ENCODE data around the gene CRACR2A. TPM values are rescaled to one million over a fixed set of nuclear protein-coding genes. Genes with fewer than 3 reads are reported as not detected.
A peak's percentile ranks its signal among the peaks of the same experiment; 100 is the strongest.

CRACR2A gene
- total RNA-seq, 1 donor from 2014 or later: 0.82 TPM

DNA sequence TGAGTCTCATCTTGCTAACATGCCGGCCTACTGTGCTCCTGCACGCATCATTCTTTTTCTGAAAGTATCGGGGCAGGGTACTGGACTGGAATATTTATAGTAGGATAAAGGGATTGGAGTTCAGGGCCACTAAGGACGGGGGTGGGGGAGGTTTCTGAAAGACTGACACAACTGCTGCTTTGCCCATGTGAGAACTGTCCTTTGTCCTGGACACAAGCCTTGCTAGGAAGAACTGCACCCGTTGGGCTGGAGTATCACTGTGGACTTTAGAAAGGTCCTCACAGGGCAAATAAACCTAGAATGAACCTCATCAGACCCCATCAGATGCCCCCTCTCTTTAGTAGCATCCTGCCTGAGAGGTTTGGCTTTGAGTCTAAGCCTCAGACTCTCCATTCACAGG is 174.4 kb downstream of the CRACR2A start:
- H3K27ac Mint-ChIP-seq (ENCODE audit: unreplicated experiment): no peak overlapping the region
- H3K4me3 Mint-ChIP-seq (ENCODE audit: unreplicated experiment): no peak overlapping the region
- peaks cover 27% of the 10 kb centered on the region for H3K27me3 Mint-ChIP-seq (ENCODE audit: low read depth)
- TF ChIP-seq, protein P1, sequence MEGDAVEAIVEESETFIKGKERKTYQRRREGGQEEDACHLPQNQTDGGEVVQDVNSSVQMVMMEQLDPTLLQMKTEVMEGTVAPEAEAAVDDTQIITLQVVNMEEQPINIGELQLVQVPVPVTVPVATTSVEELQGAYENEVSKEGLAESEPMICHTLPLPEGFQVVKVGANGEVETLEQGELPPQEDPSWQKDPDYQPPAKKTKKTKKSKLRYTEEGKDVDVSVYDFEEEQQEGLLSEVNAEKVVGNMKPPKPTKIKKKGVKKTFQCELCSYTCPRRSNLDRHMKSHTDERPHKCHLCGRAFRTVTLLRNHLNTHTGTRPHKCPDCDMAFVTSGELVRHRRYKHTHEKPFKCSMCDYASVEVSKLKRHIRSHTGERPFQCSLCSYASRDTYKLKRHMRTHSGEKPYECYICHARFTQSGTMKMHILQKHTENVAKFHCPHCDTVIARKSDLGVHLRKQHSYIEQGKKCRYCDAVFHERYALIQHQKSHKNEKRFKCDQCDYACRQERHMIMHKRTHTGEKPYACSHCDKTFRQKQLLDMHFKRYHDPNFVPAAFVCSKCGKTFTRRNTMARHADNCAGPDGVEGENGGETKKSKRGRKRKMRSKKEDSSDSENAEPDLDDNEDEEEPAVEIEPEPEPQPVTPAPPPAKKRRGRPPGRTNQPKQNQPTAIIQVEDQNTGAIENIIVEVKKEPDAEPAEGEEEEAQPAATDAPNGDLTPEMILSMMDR (IDR thresholded peaks at IDR 0.05): no peak
- DNase-seq (ENCODE audit: low spot score): peak; percentile 6
- no peaks in the 10 kb centered on the region for H3K36me3 Mint-ChIP-seq (ENCODE audit: low read depth)
- H3K4me1 Mint-ChIP-seq (ENCODE audit: low read depth): no peaks in the 10 kb centered on the region
- H3K9me3 Mint-ChIP-seq (ENCODE audit: low read depth): no peaks in the 10 kb centered on the region

DNA sequence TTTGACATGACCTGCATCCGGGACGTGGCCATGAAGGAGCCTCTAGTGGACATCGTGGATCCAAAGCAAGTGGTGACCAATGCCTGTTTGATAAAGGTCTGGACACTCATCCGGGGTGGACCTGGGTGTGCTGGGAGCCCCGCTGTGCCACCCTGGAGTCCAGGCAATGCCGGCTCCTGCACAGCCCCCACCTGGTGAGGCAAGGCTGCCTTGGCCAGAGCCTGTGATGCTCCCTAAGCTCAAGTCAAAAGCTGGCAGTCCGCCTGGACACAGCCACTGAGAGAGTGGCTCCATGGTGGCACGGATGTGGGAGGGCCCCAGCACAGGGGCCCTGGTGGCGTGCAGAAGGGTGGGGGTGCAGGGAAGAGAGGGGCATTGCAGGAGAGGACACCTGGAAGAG is 176.0 kb downstream of the CRACR2A start:
- H3K27me3 Mint-ChIP-seq (ENCODE audit: low read depth): peaks cover 41% of the 10 kb centered on the region
- no peak overlapping the region for H3K27ac Mint-ChIP-seq (ENCODE audit: unreplicated experiment)
- H3K36me3 Mint-ChIP-seq (ENCODE audit: low read depth): no peaks in the 10 kb centered on the region
- no peaks in the 10 kb centered on the region for H3K4me1 Mint-ChIP-seq (ENCODE audit: low read depth)
- H3K9me3 Mint-ChIP-seq (ENCODE audit: low read depth): no peaks in the 10 kb centered on the region
- peak; percentile 52 for DNase-seq (ENCODE audit: low spot score)
- TF ChIP-seq, protein P1 (IDR thresholded peaks at IDR 0.05): no peak
- H3K4me3 Mint-ChIP-seq (ENCODE audit: unreplicated experiment): no peak overlapping the region

DNA sequence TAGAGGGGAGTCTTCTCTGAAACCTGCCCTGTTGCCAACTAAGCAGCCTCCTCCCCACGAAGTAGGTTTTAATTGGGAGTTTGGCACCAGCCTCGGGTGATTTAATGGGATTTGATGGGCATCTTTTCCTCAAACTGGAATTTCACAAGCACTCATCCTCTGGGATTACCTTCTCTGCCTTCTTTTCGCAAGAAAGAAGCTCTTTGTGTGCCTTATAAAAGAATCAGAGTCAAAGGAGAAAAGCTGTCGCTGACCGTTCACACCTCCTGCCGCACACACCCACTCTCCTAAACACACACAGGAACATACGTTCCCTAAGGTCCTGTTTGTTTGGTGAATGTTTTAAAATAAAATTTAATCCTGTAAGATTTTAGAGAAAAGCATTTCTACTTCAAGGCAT is 177.9 kb downstream of the CRACR2A start:
- TF ChIP-seq, protein P1 (IDR thresholded peaks at IDR 0.05): no peak
- peaks cover 52% of the 10 kb centered on the region for H3K27me3 Mint-ChIP-seq (ENCODE audit: low read depth)
- H3K9me3 Mint-ChIP-seq (ENCODE audit: low read depth): no peaks in the 10 kb centered on the region
- H3K36me3 Mint-ChIP-seq (ENCODE audit: low read depth): no peaks in the 10 kb centered on the region
- no peak for DNase-seq (ENCODE audit: low spot score)
- H3K4me3 Mint-ChIP-seq (ENCODE audit: unreplicated experiment): no peak overlapping the region
- no peak overlapping the region for H3K27ac Mint-ChIP-seq (ENCODE audit: unreplicated experiment)
- no peaks in the 10 kb centered on the region for H3K4me1 Mint-ChIP-seq (ENCODE audit: low read depth)

DNA sequence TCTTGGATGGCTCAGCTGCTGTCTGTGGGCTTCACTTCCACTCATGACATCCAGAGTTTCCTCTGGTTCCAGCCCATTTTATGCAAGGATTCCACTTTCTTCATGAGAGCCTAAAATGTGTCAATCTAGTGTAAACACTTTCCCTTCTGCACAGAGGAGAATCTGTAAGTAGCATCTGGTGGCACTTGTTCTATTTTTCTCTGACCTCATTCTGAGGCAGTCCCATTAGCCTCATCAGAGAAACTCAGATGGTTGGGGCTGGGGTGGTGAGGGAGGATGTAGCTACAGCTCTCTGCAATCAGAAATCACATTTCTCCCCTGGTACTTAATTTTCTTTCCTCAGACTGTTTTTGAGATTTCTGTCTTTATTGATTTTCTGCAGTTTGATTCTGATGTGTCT is 180.3 kb downstream of the CRACR2A start:
- H3K36me3 Mint-ChIP-seq (ENCODE audit: low read depth): no peaks in the 10 kb centered on the region
- no peak for DNase-seq (ENCODE audit: low spot score)
- no peaks in the 10 kb centered on the region for H3K4me1 Mint-ChIP-seq (ENCODE audit: low read depth)
- no peak overlapping the region for H3K27ac Mint-ChIP-seq (ENCODE audit: unreplicated experiment)
- no peak overlapping the region for H3K4me3 Mint-ChIP-seq (ENCODE audit: unreplicated experiment)
- H3K9me3 Mint-ChIP-seq (ENCODE audit: low read depth): no peaks in the 10 kb centered on the region
- TF ChIP-seq, protein P1 (IDR thresholded peaks at IDR 0.05): no peak
- H3K27me3 Mint-ChIP-seq (ENCODE audit: low read depth): peaks cover 53% of the 10 kb centered on the region

DNA sequence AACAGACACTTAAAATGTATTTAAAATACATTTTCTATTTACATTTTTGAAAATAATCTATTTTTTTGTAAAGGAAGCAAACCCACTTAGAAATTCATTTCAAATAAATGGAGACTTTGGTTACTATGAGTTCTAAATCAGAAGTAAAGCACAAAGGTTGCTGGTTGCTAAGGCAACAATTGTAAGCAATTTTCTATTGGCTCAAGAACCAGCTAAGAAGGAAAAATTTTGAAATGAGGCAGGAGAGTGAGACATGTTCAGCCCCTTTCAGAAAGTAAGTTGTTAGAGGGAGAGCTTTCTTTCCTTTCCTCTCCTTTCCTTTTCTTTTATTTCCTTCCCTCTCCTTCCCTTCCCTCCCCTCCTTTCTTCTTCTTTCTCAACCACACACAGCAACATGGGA is 181.2 kb downstream of the CRACR2A start:
- H3K4me3 Mint-ChIP-seq (ENCODE audit: unreplicated experiment): no peak overlapping the region
- TF ChIP-seq, protein P1 (IDR thresholded peaks at IDR 0.05): no peak
- H3K9me3 Mint-ChIP-seq (ENCODE audit: low read depth): no peaks in the 10 kb centered on the region
- H3K27ac Mint-ChIP-seq (ENCODE audit: unreplicated experiment): no peak overlapping the region
- DNase-seq (ENCODE audit: low spot score): no peak
- H3K4me1 Mint-ChIP-seq (ENCODE audit: low read depth): no peaks in the 10 kb centered on the region
- no peaks in the 10 kb centered on the region for H3K36me3 Mint-ChIP-seq (ENCODE audit: low read depth)
- H3K27me3 Mint-ChIP-seq (ENCODE audit: low read depth): peaks cover 50% of the 10 kb centered on the region
